Measurements from ENCODE around the gene EDC3. TPM values are rescaled to one million over a fixed set of nuclear protein-coding genes. Genes with fewer than 3 reads are reported as not detected.

EDC3 gene
- total RNA-seq, 1 donor from 2014 or later: 13.5 TPM

- DNase-seq (ENCODE audit: missing footprints): no peak
- ATAC-seq: no peak
- intact Hi-C loops (cut with DNase I): no loop called here
These were observed 20.8 kb upstream of the EDC3 start for GRCh38 chr15:74716651-74717050.

- ATAC-seq (no peak), DNase-seq (ENCODE audit: missing footprints) (no peak)
- intact Hi-C loops (cut with DNase I): no loop called here
These were observed 16.5 kb upstream of the EDC3 start for GRCh38 chr15:74712311-74712710.

GRCh38 chr15:74710319-74711094, 14.7 kb upstream of the EDC3 start:
- intact Hi-C loops (cut with DNase I): no loop called here
- DNase-seq (ENCODE audit: missing footprints) (no peak), ATAC-seq (no peak)

GRCh38 chr15:74709892-74710291, 14.1 kb upstream of the EDC3 start:
- ATAC-seq (no peak), DNase-seq (ENCODE audit: missing footprints) (no peak)
- intact Hi-C loops (cut with DNase I): no loop called here

- ATAC-seq: no peak
- intact Hi-C loops (cut with DNase I): no loop called here
- no peak for DNase-seq (ENCODE audit: missing footprints)
These were observed 13.2 kb upstream of the EDC3 start for GRCh38 chr15:74709011-74709410.

GRCh38 chr15:74696808-74697207, 984 bp upstream of the EDC3 start:
- DNase-seq (ENCODE audit: missing footprints): no peak
- intact Hi-C loops (cut with DNase I): loop anchor here (5.0 to 10.0 kb wide), 2 partner anchors 40 to 68 kb away; no protein-coding TSS in a partner anchor
- no peak for ATAC-seq

GRCh38 chr15:74696398-74696729, 540 bp upstream of the EDC3 start:
- intact Hi-C loops (cut with DNase I): loop anchor here (5.0 to 10.0 kb wide), 2 partner anchors 39 to 68 kb away; no protein-coding TSS in a partner anchor
- DNase-seq (ENCODE audit: missing footprints) (no peak), ATAC-seq (peak; percentile 10)

GRCh38 chr15:74692327-74692726, 3.5 kb downstream of the EDC3 start:
- intact Hi-C loops (cut with DNase I): loop anchor here (10.0 kb wide), 1 partner anchor 72 kb away; no protein-coding TSS in a partner anchor
- ATAC-seq: no peak

GRCh38 chr15:74683758-74684157, 12.1 kb downstream of the EDC3 start:
- intact Hi-C loops (cut with DNase I): no loop called here
- DNase-seq (ENCODE audit: missing footprints) (no peak), ATAC-seq (no peak)

More at GRCh38 chr15:74692327-74692726, 3.5 kb downstream of the EDC3 start:
- DNase-seq (ENCODE audit: missing footprints): no peak

- ATAC-seq (no peak), DNase-seq (ENCODE audit: missing footprints) (no peak)
- intact Hi-C loops (cut with DNase I): no loop called here
These were observed 12.9 kb downstream of the EDC3 start for GRCh38 chr15:74682954-74683353.

GRCh38 chr15:74680456-74680855, 15.4 kb downstream of the EDC3 start:
- intact Hi-C loops (cut with DNase I): no loop called here
- no peak for ATAC-seq
- no peak for DNase-seq (ENCODE audit: missing footprints)

GRCh38 chr15:74676801-74677200, 19.0 kb downstream of the EDC3 start:
- no peak for ATAC-seq
- intact Hi-C loops (cut with DNase I): no loop called here

GRCh38 chr15:74674161-74674560, 21.7 kb downstream of the EDC3 start:
- ATAC-seq: no peak
- no peak for DNase-seq (ENCODE audit: missing footprints)
- intact Hi-C loops (cut with DNase I): no loop called here

More at GRCh38 chr15:74676801-74677200, 19.0 kb downstream of the EDC3 start:
- DNase-seq (ENCODE audit: missing footprints): no peak

GRCh38 chr15:74669627-74670026, 26.2 kb downstream of the EDC3 start:
- intact Hi-C loops (cut with DNase I): no loop called here
- no peak for DNase-seq (ENCODE audit: missing footprints)
- no peak for ATAC-seq

GRCh38 chr15:74667975-74668374, 27.8 kb downstream of the EDC3 start:
- intact Hi-C loops (cut with DNase I): no loop called here
- no peak for DNase-seq (ENCODE audit: missing footprints)
- no peak for ATAC-seq

- intact Hi-C loops (cut with DNase I): no loop called here
These were observed 31.2 kb downstream of the EDC3 start for GRCh38 chr15:74664670-74665069.

GRCh38 chr15:74664028-74664616, 31.7 kb downstream of the EDC3 start:
- ATAC-seq: peak; percentile 87
- intact Hi-C loops (cut with DNase I): no loop called here
- no peak for DNase-seq (ENCODE audit: missing footprints)

More at GRCh38 chr15:74664670-74665069, 31.2 kb downstream of the EDC3 start:
- DNase-seq (ENCODE audit: missing footprints): no peak
- ATAC-seq: no peak

- intact Hi-C loops (cut with DNase I): no loop called here
- ATAC-seq (no peak), DNase-seq (ENCODE audit: missing footprints) (no peak)
These were observed 32.4 kb downstream of the EDC3 start for GRCh38 chr15:74663303-74664027.

GRCh38 chr15:74662064-74662860, 33.6 kb downstream of the EDC3 start:
- DNase-seq (ENCODE audit: missing footprints) (no peak), ATAC-seq (no peak)
- intact Hi-C loops (cut with DNase I): no loop called here

Measured in Right ventricle myocardium inferior (tissue), 1 donor.